Neural cell (in vitro differentiated cells): ENCODE data around the gene SYDE2. TPM values are rescaled to one million over a fixed set of nuclear protein-coding genes. Genes with fewer than 3 reads are reported as not detected.

Experiments used
- H2AFZ ChIP-seq: fragments of 200-600, 300-800 bp; sonication (generic), shearing (Covaris generic); 2 replicates; pipeline ENCODE4 v1.6.0; 2014; ENCODE audit warnings: low read depth, mild to moderate bottlenecking, antibody characterized with exemption, low read length, moderate library complexity
- H3F3A ChIP-seq: fragments of 200-600 bp; shearing (Covaris generic); 2 replicates; pipeline ENCODE4 v1.6.1; 2016; ENCODE audit warnings: mild to moderate bottlenecking, moderate library complexity, mixed read lengths, antibody characterized with exemption, low read length; ENCODE audit not compliant: insufficient read depth, poor library complexity, severe bottlenecking
- H3K27ac ChIP-seq: fragments of 200-600, 300-800 bp; sonication (generic), shearing (Covaris generic); 2 replicates; pipeline ENCODE4 v1.5.1; 2014; ENCODE audit warnings: mild to moderate bottlenecking, low read length, moderate library complexity
- H3K27me3 ChIP-seq: fragments of 300-800, 200-600 bp; sonication (generic), shearing (Covaris generic); 2 replicates; pipeline ENCODE4 v1.6.0; 2014; ENCODE audit warnings: mild to moderate bottlenecking, low read depth, low read length, moderate library complexity; ENCODE audit not compliant: insufficient read depth
- H3K36me3 ChIP-seq: fragments of 300-800, 200-600 bp; sonication (generic), shearing (Covaris generic); 2 replicates; pipeline ENCODE4 v1.5.1; 2014; ENCODE audit warnings: mild to moderate bottlenecking, antibody characterized with exemption, low read length, moderate library complexity; ENCODE audit not compliant: insufficient read depth
- H3K4me2 ChIP-seq: fragments of 300-800, 200-600 bp; sonication (generic), shearing (Covaris generic); 2 replicates; pipeline ENCODE4 v1.6.0; 2014; ENCODE audit warnings: mild to moderate bottlenecking, low read length
- H3K4me3 ChIP-seq: fragments of 300-800, 200-600 bp; sonication (generic), shearing (Covaris generic); 2 replicates; pipeline ENCODE4 v1.5.1; 2014; ENCODE audit warnings: mild to moderate bottlenecking, low read length, moderate library complexity
- H3K79me2 ChIP-seq: fragments of 200-600 bp; shearing (Covaris generic); replicated peaks from 2 replicates; pipeline ENCODE4 v1.6.0; 2014; ENCODE audit warnings: mild to moderate bottlenecking, low read length, moderate library complexity; ENCODE audit not compliant: insufficient read depth
- H3K9ac ChIP-seq: fragments of 300-800, 200-600 bp; sonication (generic), shearing (Covaris generic); 2 replicates; pipeline ENCODE4 v1.6.1; 2016; ENCODE audit warnings: mild to moderate bottlenecking, low read length, mixed read lengths
- H3K9me2 ChIP-seq: fragments of 200-600 bp; shearing (Covaris generic); 2 replicates; pipeline ENCODE4 v1.6.1; 2016; ENCODE audit warnings: mild to moderate bottlenecking, low read length, mixed read lengths; ENCODE audit not compliant: insufficient read depth
- H3K9me3 ChIP-seq: fragments of 200-600, 300-800 bp; sonication (generic), shearing (Covaris generic); 2 replicates; pipeline ENCODE4 v1.6.1; 2016; ENCODE audit warnings: mild to moderate bottlenecking, mixed run types, low read length, moderate library complexity, mixed read lengths
- H4K20me1 ChIP-seq: fragments of 200-600 bp; shearing (Covaris generic); 2 replicates; pipeline ENCODE4 v1.6.1; 2016; ENCODE audit warnings: mild to moderate bottlenecking, mixed run types; ENCODE audit not compliant: insufficient read depth
- CTCF ChIP-seq: fragments of 450-650 bp; IDR thresholded peaks from 2 replicates; pipeline ENCODE4 v1.5.1; 2014; ENCODE audit warnings: antibody characterized with exemption, mild to moderate bottlenecking, moderate library complexity; ENCODE audit not compliant: poor library complexity, severe bottlenecking
- EP300 ChIP-seq: fragments of 450-650 bp; conservative IDR thresholded peaks from 2 replicates; pipeline ENCODE4 v1.6.1; 2014; ENCODE audit warnings: antibody characterized with exemption, mild to moderate bottlenecking, moderate library complexity; ENCODE audit not compliant: poor library complexity, severe bottlenecking
- EZH2 ChIP-seq: fragments of 200-600, 300-800 bp; shearing (Covaris generic), sonication (generic); IDR thresholded peaks from 2 replicates; pipeline ENCODE4 v1.6.1; 2014; ENCODE audit warnings: antibody characterized with exemption, low read length, borderline replicate concordance, mild to moderate bottlenecking; ENCODE audit not compliant: insufficient read depth, poor library complexity, severe bottlenecking
- MXI1 ChIP-seq: fragments of 450-650 bp; conservative IDR thresholded peaks from 2 replicates; pipeline ENCODE4 v1.6.1; 2014; ENCODE audit warnings: antibody characterized with exemption, mild to moderate bottlenecking; ENCODE audit not compliant: poor library complexity, severe bottlenecking
- POLR2AphosphoS5 ChIP-seq: IDR thresholded peaks from 2 replicates; pipeline ENCODE4 v1.6.1; 2012
- RAD21 ChIP-seq: fragments of 450-650 bp; conservative IDR thresholded peaks from 2 replicates; pipeline ENCODE4 v1.6.1; 2014; ENCODE audit warnings: antibody characterized with exemption, mild to moderate bottlenecking, moderate library complexity
- REST ChIP-seq: IDR thresholded peaks from 2 replicates; pipeline ENCODE4 v1.6.1; 2012; ENCODE audit warnings: borderline replicate concordance
- SMC3 ChIP-seq: fragments of 450-650 bp; conservative IDR thresholded peaks from 2 replicates; pipeline ENCODE4 v1.6.1; 2014; ENCODE audit warnings: antibody characterized with exemption, mild to moderate bottlenecking, moderate library complexity; ENCODE audit not compliant: poor library complexity
- TAF1 ChIP-seq: IDR thresholded peaks from 2 replicates; pipeline ENCODE4 v1.6.1; 2012; ENCODE audit warnings: low read depth
- polyA plus RNA-seq: library from polyadenylated mRNA; depleted of rRNA; stranded (reverse); fragments of >200 nt; gene quantifications from 2 replicates; pipeline ENCODE4 v1.2.3, GENCODE V29; 2014

SYDE2 gene
- polyA plus RNA-seq, 1 donor from 2014 or later, result 0.66 TPM

GRCh38 chr1:85243372-85243771 lies 42.6 kb upstream of the SYDE2 start:
- Histone ChIP-seq H3K27me3 (no peaks in the 10 kb centered on the region), H2AFZ (no peak overlapping the region)

GRCh38 chr1:85240643-85241042 lies 39.8 kb upstream of the SYDE2 start:
- Histone ChIP-seq H3K9me3 (no peaks in the 10 kb centered on the region), H3K27me3 (no peaks in the 10 kb centered on the region), H3K36me3 (no peaks in the 10 kb centered on the region), H2AFZ (no peak overlapping the region), H3K9ac (no peak overlapping the region), H3K9me2 (no peaks in the 10 kb centered on the region), H3K4me2 (no peak overlapping the region), H3K79me2 (no peaks in the 10 kb centered on the region), H3F3A (no peaks in the 10 kb centered on the region), H3K27ac (no peak overlapping the region), H3K4me3 (no peak overlapping the region), H4K20me1 (no peaks in the 10 kb centered on the region)
- TF ChIP-seq TAF1, result no peak
- TF ChIP-seq EZH2, result no peak
- no peak for TF ChIP-seq RAD21
- no peak for TF ChIP-seq MXI1
- no peak for TF ChIP-seq EP300
- TF ChIP-seq CTCF, result no peak
- TF ChIP-seq REST, result no peak

More at GRCh38 chr1:85243372-85243771, 42.6 kb upstream of the SYDE2 start:
- Histone ChIP-seq H3K9me2 (no peaks in the 10 kb centered on the region), H3F3A (no peaks in the 10 kb centered on the region), H3K79me2 (no peaks in the 10 kb centered on the region), H3K9me3 (no peaks in the 10 kb centered on the region), H3K4me3 (no peak overlapping the region), H4K20me1 (no peaks in the 10 kb centered on the region), H3K36me3 (no peaks in the 10 kb centered on the region), H3K9ac (no peak overlapping the region), H3K4me2 (no peak overlapping the region), H3K27ac (no peak overlapping the region)
- TF ChIP-seq CTCF (no peak), REST (no peak), SMC3 (no peak), RAD21 (no peak), EP300 (no peak), EZH2 (no peak), POLR2AphosphoS5 (no peak)
